Adrenal gland (tissue), 5 donors: ENCODE measurements around the gene ASPA.

Experiments used
- CTCF ChIP-seq, 6 experiments: fragments of 450-650 bp in 4 of 6; fragments of 200-600 bp in 2 of 6; sonication (generic) in 1 of 6; IDR thresholded peaks; 1 replicate in 5 of 6; 2 replicates in 1 of 6; pipeline versions ENCODE4 v1.5.1 to v1.8.0; 2016 to 2021; ENCODE audit warnings: antibody characterized with exemption in 6 of 6, mild to moderate bottlenecking in 2 of 6, moderate library complexity in 1 of 6
- POLR2A ChIP-seq, 2 donors: fragments of 450-650 bp; IDR thresholded peaks; one replicate each; pipeline ENCODE4 v1.6.1; 2017; ENCODE audit warnings: antibody characterized with exemption in 2 of 2, mild to moderate bottlenecking in 2 of 2, moderate library complexity in 1 of 2
- donor health status: DM: no; HTN: no; CAD: no.

GRCh38 chr17:3527468-3527867 lies 51.7 kb downstream of the ASPA start:
- TF ChIP-seq CTCF (IDR thresholded peaks at IDR 0.05), result no peak
- TF ChIP-seq POLR2A (IDR thresholded peaks at IDR 0.05), result no peak
